Right lobe of liver (tissue), 6 donors: Measurements from ENCODE around the gene LRP5. TPM values are rescaled to one million over a fixed set of nuclear protein-coding genes. Genes with fewer than 3 reads are reported as not detected.

Source experiments
- ATAC-seq, 4 donors: fragments of 200-7000 bp; cut with Tn5 transposase; one replicate each; pipeline ENCODE4 v1.9.1; 2020; ENCODE audit warnings: mild to moderate bottlenecking in 4 of 4, moderate library complexity in 4 of 4
- DNase-seq, 3 donors: peaks; one replicate each; pipeline ENCODE4 v3.0.0-alpha.2; 2020
- H3K27ac ChIP-seq, 3 donors: fragments of 200-600 bp; one replicate each; pipeline ENCODE4 v1.8.0; 2022
- H3K27me3 ChIP-seq, 2 donors: fragments of 200-600 bp; one replicate each; pipeline ENCODE4 v1.8.0; 2022
- H3K36me3 ChIP-seq, 4 donors: fragments of 200-600 bp; sonication (generic) in 1 of 4; one replicate each; pipeline versions ENCODE4 v1.5.1 to v1.8.0; 2017 to 2022; ENCODE audit warnings: control low read depth in 1 of 4
- H3K4me1 ChIP-seq, 4 donors: fragments of 200-600 bp; sonication (generic) in 1 of 4; one replicate each; pipeline versions ENCODE4 v1.5.1 to v1.8.0; 2017 to 2022; ENCODE audit warnings: control low read depth in 1 of 4
- H3K4me3 ChIP-seq, 3 donors: fragments of 200-600 bp; one replicate each; pipeline ENCODE4 v1.8.0; 2022
- H3K9me3 ChIP-seq, 4 donors: fragments of 200-600 bp; sonication (generic) in 1 of 4; one replicate each; pipeline versions ENCODE4 v1.5.1 to v1.8.0; 2017 to 2022; ENCODE audit warnings: control low read depth in 1 of 4
- POLR2A ChIP-seq: fragments of 450-650 bp; IDR thresholded peaks from one replicate; pipeline ENCODE4 v1.6.1; 2017; ENCODE audit warnings: antibody characterized with exemption, mild to moderate bottlenecking
- WGBS: methylation state at CpG from one replicate; pipeline ENCODE4 v1.1.6; 2018; ENCODE audit warnings: low coverage, low lambda C conversion rate; ENCODE audit not compliant: insufficient coverage; ENCODE audit errors: missing lambda C conversion rate; 5-methylcytosine and 5-hydroxymethylcytosine counted together
- intact Hi-C, 2 donors: fragments of 100-400 bp; cut with DNase I; formaldehyde crosslinking; loops; one replicate each; pipeline versions ENCODE4 v1.11.2 to v1.14.1; 2022
- total RNA-seq, 6 experiments: library from RNA; depleted of rRNA in 2 of 6; stranded (reverse); fragments of >200 nt in 2 of 6; fragmentation: NEBNext Ultra II Directional in 3 of 6; extraction: Animal tissue kit (Norgen Biotek cat#: 25700) in 3 of 6; gene quantifications; one replicate each; pipeline versions ENCODE4 v1.1.0 to v1.2.4, GENCODE V29; 2016 to 2023
- TF ChIP-seq, protein P1 (sequence below), 4 donors: fragments of 200-600 bp in 3 of 4; fragments of 450-650 bp in 1 of 4; IDR thresholded peaks; one replicate each; pipeline versions ENCODE4 v1.5.1 to v1.8.0; 2016 to 2022; ENCODE audit warnings: antibody characterized with exemption in 4 of 4, mild to moderate bottlenecking in 2 of 4
- donor health status: DM: no; HTN: yes; CAD: no.
- donor health status: DM: no; HTN: no; CAD: no.
- donor health status: DM: no; HTN: no; CAD: no.
- donor health status: DM: no; HTN: yes; CAD: no.
- donor health status: DM: no; HTN: yes; CAD: no.

Gene LRP5
- total RNA-seq, 6 experiments from 2014 or later = 74.4 to 120 (median 88.2) TPM

DNA sequence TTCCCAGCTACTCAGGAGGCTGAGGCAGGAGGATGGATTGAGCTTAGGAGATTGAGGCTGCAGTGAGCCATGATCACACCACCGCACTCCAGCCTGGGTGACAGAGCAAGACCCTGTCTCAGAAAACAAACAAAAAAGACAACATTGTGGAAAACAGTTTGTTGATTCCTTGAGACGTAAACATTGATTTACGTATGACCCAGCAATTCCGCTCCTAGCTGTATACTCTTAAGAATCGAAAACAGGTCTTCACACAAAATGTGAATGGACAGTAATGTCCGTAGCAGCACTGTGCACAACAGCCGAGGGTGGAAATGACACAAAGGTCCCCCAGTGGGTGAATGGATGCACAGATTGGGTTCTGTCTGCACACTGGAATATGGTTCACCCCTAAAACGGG lies 49.3 kb downstream of the LRP5 start:
- DNase-seq (no peak), ATAC-seq (no peak)
- TF ChIP-seq POLR2A = no peak
- TF ChIP-seq, protein P1, sequence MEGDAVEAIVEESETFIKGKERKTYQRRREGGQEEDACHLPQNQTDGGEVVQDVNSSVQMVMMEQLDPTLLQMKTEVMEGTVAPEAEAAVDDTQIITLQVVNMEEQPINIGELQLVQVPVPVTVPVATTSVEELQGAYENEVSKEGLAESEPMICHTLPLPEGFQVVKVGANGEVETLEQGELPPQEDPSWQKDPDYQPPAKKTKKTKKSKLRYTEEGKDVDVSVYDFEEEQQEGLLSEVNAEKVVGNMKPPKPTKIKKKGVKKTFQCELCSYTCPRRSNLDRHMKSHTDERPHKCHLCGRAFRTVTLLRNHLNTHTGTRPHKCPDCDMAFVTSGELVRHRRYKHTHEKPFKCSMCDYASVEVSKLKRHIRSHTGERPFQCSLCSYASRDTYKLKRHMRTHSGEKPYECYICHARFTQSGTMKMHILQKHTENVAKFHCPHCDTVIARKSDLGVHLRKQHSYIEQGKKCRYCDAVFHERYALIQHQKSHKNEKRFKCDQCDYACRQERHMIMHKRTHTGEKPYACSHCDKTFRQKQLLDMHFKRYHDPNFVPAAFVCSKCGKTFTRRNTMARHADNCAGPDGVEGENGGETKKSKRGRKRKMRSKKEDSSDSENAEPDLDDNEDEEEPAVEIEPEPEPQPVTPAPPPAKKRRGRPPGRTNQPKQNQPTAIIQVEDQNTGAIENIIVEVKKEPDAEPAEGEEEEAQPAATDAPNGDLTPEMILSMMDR (IDR thresholded peaks at IDR 0.05) = no peak
- Histone ChIP-seq H3K4me1 (peaks cover 0 to 12% (median 6%) of the 10 kb centered on the region in 4 donors), H3K27me3 (no peaks in the 10 kb centered on the region), H3K4me3 (no peak overlapping the region), H3K36me3 (peaks cover 0 to 19% (median 8%) of the 10 kb centered on the region in 4 donors), H3K27ac (no peak overlapping the region), H3K9me3 (no peaks in the 10 kb centered on the region)
- WGBS = 96% methylated on average over 8 of the region's 8 CpGs
- intact Hi-C loops = no loop called here

DNA sequence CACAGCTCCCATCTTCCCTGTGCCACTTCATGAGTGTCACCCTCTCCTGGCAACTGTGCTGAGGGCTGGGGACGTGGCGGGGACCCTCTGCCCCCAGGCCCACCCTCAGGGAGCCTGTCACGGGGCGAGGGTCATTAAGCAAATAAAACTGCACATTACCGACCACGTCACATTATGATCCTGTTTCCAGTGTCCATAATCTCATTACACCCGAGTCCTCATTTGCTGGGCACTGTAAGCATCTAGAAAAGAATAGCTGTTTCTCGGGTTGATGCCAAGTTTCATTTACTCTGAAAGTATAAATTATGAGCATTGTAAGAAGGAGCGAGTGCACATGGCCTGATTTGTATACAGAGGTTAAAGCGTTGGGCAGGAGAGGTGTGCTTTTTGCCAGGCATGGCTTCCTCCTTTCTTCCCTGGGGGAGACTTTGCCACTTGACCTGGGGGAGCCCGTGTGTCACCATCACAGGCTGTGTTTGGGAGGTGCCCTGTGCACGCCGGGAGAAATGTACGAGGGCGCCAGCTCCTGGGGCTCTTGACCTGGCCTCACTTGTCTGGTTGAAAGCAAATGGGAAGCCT lies 50.5 kb downstream of the LRP5 start:
- DNase-seq = no peak
- WGBS = 90% methylated on average over 6 of the region's 15 CpGs

DNA sequence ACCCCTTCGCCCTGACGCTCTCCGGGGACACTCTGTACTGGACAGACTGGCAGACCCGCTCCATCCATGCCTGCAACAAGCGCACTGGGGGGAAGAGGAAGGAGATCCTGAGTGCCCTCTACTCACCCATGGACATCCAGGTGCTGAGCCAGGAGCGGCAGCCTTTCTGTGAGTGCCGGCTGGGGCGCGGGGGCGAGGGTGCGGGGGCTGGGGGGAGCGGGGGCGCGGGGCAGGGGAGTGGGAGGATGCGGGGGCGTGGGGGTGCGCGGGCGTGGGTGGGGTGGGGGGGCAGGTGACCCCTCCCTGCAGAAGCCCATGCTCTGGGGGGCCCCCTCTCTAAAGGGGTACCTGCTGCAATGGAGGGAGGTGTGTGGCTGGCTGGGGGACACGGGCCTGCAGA lies 51.4 kb downstream of the LRP5 start:
- H3K27ac ChIP-seq = no peak overlapping the region
- ATAC-seq (no peak), DNase-seq (no peak)
- H3K9me3 ChIP-seq = no peaks in the 10 kb centered on the region
- intact Hi-C loops = no loop called here
- peaks cover 0 to 20% (median 5%) of the 10 kb centered on the region in 4 donors for H3K36me3 ChIP-seq
- H3K4me1 ChIP-seq = no peaks in the 10 kb centered on the region
- 93% methylated on average over 3 of the region's 20 CpGs for WGBS
- no peaks in the 10 kb centered on the region for H3K27me3 ChIP-seq
- no peak overlapping the region for H3K4me3 ChIP-seq
- TF ChIP-seq POLR2A = no peak
- TF ChIP-seq, protein P1 (IDR thresholded peaks at IDR 0.05) = no peak

More for the DNA sequence above, 50.5 kb downstream of the LRP5 start:
- H3K4me1 ChIP-seq = peaks cover 0 to 2% (median under 1%) of the 10 kb centered on the region in 4 donors
- no peaks in the 10 kb centered on the region for H3K27me3 ChIP-seq
- intact Hi-C loops = no loop called here
- ATAC-seq = no peak
- H3K27ac ChIP-seq = no peak overlapping the region
- H3K4me3 ChIP-seq = no peak overlapping the region
- H3K9me3 ChIP-seq = no peaks in the 10 kb centered on the region
- peaks cover 0 to 26% (median 7%) of the 10 kb centered on the region in 4 donors for H3K36me3 ChIP-seq
- TF ChIP-seq, protein P1 (IDR thresholded peaks at IDR 0.05) = no peak
- no peak for TF ChIP-seq POLR2A

GRCh38 chr11:68364581-68364980 lies 52.2 kb downstream of the LRP5 start:
- TF ChIP-seq POLR2A = no peak
- TF ChIP-seq, protein P1 (IDR thresholded peaks at IDR 0.05) = no peak
- Histone ChIP-seq H3K36me3 (peaks cover 0 to 15% (median 5%) of the 10 kb centered on the region in 4 donors), H3K27ac (no peak overlapping the region), H3K4me1 (no peaks in the 10 kb centered on the region), H3K9me3 (no peaks in the 10 kb centered on the region), H3K4me3 (no peak overlapping the region), H3K27me3 (no peaks in the 10 kb centered on the region)
- no peak for ATAC-seq
- DNase-seq = no peak
- intact Hi-C loops = no loop called here
- 100% methylated on average over 1 of the region's 6 CpGs for WGBS
